A549 treated with CORT108297 at 1 μM for 4 hours (cell line): ENCODE measurements around the gene REG1A. TPM values are rescaled to one million over a fixed set of nuclear protein-coding genes. Genes with fewer than 3 reads are reported as not detected.

ENCODE experiments used
- total RNA-seq: library from RNA; stranded (reverse); fragments of 200-300 nt; extraction: Qiagen RNA extraction; gene quantifications from 5 replicates; pipeline ENCODE4 v1.2.3, GENCODE V29; 2022

Gene REG1A, protein sequence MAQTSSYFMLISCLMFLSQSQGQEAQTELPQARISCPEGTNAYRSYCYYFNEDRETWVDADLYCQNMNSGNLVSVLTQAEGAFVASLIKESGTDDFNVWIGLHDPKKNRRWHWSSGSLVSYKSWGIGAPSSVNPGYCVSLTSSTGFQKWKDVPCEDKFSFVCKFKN
- total RNA-seq, result not detected in 5 replicates

DNA sequence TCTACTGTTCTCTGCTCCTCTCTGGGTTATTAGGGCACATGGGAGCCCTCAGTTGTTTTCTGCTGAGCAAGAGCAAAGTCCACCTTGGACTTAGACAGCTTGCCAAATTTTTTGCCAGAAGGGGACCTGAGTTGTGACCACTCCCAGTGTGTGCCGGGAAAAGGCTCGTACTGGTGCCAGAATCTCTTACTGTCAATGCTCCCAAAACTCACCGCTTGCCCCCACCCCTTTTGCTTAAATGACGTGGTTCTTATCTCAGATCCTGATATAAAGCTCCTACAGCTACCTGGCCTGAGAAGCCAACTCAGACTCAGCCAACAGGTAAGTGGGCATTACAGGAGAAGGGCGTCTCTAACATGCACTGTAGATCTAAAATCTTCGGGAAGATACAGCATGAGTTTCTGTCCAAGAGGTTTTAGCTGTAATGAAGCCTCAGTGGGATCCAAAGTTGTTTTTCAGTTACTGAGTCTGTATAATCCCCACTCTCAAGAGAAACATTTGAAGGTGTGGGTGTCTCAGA, at the start of gene REG1A:
Gene REG1A, plus strand, starts transcription at position 295 of the 520 bp plus-strand sequence. CDS start 374 bp downstream, outside the sequence.

GRCh38 chr2:79087785-79088364, 32.4 kb upstream of the REG1A start, which contains the start of gene REG1B:
TSS of gene REG1B (minus strand) at chr2:79087993. CDS start at chr2:79087612, 381 bp downstream.

DNA sequence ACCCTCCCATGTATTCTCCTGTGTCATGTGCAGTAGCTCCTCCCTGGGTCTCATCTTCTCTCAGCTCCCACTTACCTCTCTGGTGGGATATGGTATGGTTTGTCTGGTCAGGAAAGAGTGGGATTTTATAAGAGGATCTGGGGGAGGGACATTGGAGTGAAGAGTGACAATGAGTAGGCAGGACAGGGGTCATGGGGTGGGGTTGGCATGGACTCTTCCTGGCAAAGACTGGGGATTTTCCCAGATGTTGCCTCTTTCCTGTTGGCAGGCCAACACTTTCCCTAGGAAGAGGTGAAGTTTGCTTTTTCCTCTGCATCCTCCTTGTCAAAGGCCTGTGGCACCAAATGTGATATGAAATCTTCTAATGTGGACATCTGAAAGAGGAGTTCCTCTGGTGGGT, 39.4 kb downstream of the REG1A start, which contains the start of gene REG3A:
Gene REG3A, minus strand, starts transcription at position 101 of the 400 bp plus-strand sequence. CDS start 348 bp downstream, outside the sequence.

Other genes starting within 250 kb of the REG1A start
- gene REG3G, start 94.8 kb upstream of the REG1A start, total RNA-seq, result not detected in 5 replicates
- not detected in 5 replicates for gene REG1B, start 32.5 kb upstream of the REG1A start, total RNA-seq
- not detected in 5 replicates for gene REG3A, start 39.3 kb downstream of the REG1A start, total RNA-seq